Measurements from ENCODE around the gene ZRANB2. TPM values are rescaled to one million over a fixed set of nuclear protein-coding genes. Genes with fewer than 3 reads are reported as not detected.

ZRANB2 gene
- 10 to 100 TPM; 79.2 to 81.3 TPM for total RNA-seq
- long read RNA-seq, donor 1, transcript ZRANB2-201 (11 exons, 2,821 nt), result major isoform, 7 of 27 reads
- long read RNA-seq, donor 1, partial matches to known transcripts, result 8 of 27 reads
- long read RNA-seq, donor 1, other reads (novel, unspliced or antisense), result 8 of 27 reads
- long read RNA-seq, donor 2, transcript ZRANB2-202 (10 exons, 3,078 nt), result minor isoform, 10 of 37 reads
- long read RNA-seq, donor 2, transcript ZRANB2-201 (11 exons, 2,821 nt), result major isoform, 14 of 37 reads
- long read RNA-seq, donor 2, partial matches to known transcripts, result 6 of 37 reads
- long read RNA-seq, donor 2, other reads (novel, unspliced or antisense), result 6 of 37 reads

GRCh38 chr1:71080739-71081696, at the start of gene ZRANB2:
TSS of gene ZRANB2 (minus strand) at chr1:71081035. CDS start at chr1:71080995, 40 bp downstream.
- intact Hi-C loops (cut with DNase I), result no loop called here
- DNase-seq (ENCODE audit: low spot score), result peak; percentile 96

GRCh38 chr1:71128060-71128459, 47.2 kb upstream of the ZRANB2 start:
- DNase-seq (ENCODE audit: low spot score), result no peak
- intact Hi-C loops (cut with DNase I), result no loop called here

- no peak for DNase-seq (ENCODE audit: low spot score)
- intact Hi-C loops (cut with DNase I), result no loop called here
Measured at GRCh38 chr1:71118086-71118485, 37.3 kb upstream of the ZRANB2 start.

- intact Hi-C loops (cut with DNase I), result no loop called here
- no peak for DNase-seq (ENCODE audit: low spot score)
Measured at GRCh38 chr1:71116729-71117128, 35.9 kb upstream of the ZRANB2 start.

- no peak for DNase-seq (ENCODE audit: low spot score)
- intact Hi-C loops (cut with DNase I), result no loop called here
Measured at GRCh38 chr1:71106658-71107322, 26.0 kb upstream of the ZRANB2 start.

GRCh38 chr1:71104417-71104816, 23.6 kb upstream of the ZRANB2 start:
- no peak for DNase-seq (ENCODE audit: low spot score)
- intact Hi-C loops (cut with DNase I), result no loop called here

GRCh38 chr1:71101839-71102376, 21.1 kb upstream of the ZRANB2 start:
- no peak for DNase-seq (ENCODE audit: low spot score)
- intact Hi-C loops (cut with DNase I), result no loop called here

GRCh38 chr1:71097428-71097827, 16.6 kb upstream of the ZRANB2 start:
- intact Hi-C loops (cut with DNase I), result no loop called here
- DNase-seq (ENCODE audit: low spot score), result no peak

GRCh38 chr1:71094913-71095312, 14.1 kb upstream of the ZRANB2 start:
- intact Hi-C loops (cut with DNase I), result no loop called here
- no peak for DNase-seq (ENCODE audit: low spot score)

- intact Hi-C loops (cut with DNase I), result no loop called here
Measured at GRCh38 chr1:71093938-71094337, 13.1 kb upstream of the ZRANB2 start.

GRCh38 chr1:71089536-71090270, 8.9 kb upstream of the ZRANB2 start:
- intact Hi-C loops (cut with DNase I), result no loop called here
- no peak for DNase-seq (ENCODE audit: low spot score)

More at GRCh38 chr1:71093938-71094337, 13.1 kb upstream of the ZRANB2 start:
- no peak for DNase-seq (ENCODE audit: low spot score)

- no peak for DNase-seq (ENCODE audit: low spot score)
- intact Hi-C loops (cut with DNase I), result no loop called here
Measured at GRCh38 chr1:71088645-71089287, 7.9 kb upstream of the ZRANB2 start.

- intact Hi-C loops (cut with DNase I), result no loop called here
- no peak for DNase-seq (ENCODE audit: low spot score)
Measured at GRCh38 chr1:71087713-71088112, 6.9 kb upstream of the ZRANB2 start.

GRCh38 chr1:71087060-71087459, 6.2 kb upstream of the ZRANB2 start:
- intact Hi-C loops (cut with DNase I), result no loop called here
- no peak for DNase-seq (ENCODE audit: low spot score)

GRCh38 chr1:71086331-71086730, 5.5 kb upstream of the ZRANB2 start:
- intact Hi-C loops (cut with DNase I), result no loop called here
- DNase-seq (ENCODE audit: low spot score), result no peak

- DNase-seq (ENCODE audit: low spot score), result no peak
- intact Hi-C loops (cut with DNase I), result no loop called here
Measured at GRCh38 chr1:71083271-71083670, 2.4 kb upstream of the ZRANB2 start.

- intact Hi-C loops (cut with DNase I), result no loop called here
- no peak for DNase-seq (ENCODE audit: low spot score)
Measured at GRCh38 chr1:71081697-71082080, 854 bp upstream of the ZRANB2 start.

GRCh38 chr1:71080230-71080738, 551 bp downstream of the ZRANB2 start:
- intact Hi-C loops (cut with DNase I), result no loop called here

More at GRCh38 chr1:71080230-71080738, 551 bp downstream of the ZRANB2 start:
- no peak for DNase-seq (ENCODE audit: low spot score)

Data from posterior vena cava (tissue), 2 donors.